ENCODE data around the gene PURA.

PURA gene

GRCh38 chr5:140133514-140134167, 19.7 kb downstream of the PURA start:
- Histone ChIP-seq H3K36me3 (ENCODE audit: insufficient read depth, low read length) (no peaks in the 10 kb centered on the region), H2AFZ (ENCODE audit: low read depth, low read length) (no peak overlapping the region), H3K4me3 (ENCODE audit: low read length) (no peak overlapping the region), H3K27me3 (ENCODE audit: insufficient read depth, low read length) (peaks cover 30% of the 10 kb centered on the region), H3K4me1 (ENCODE audit: insufficient read depth, low read length) (no peaks in the 10 kb centered on the region), H3K9me3 (ENCODE audit: low read length) (no peaks in the 10 kb centered on the region)

- no peaks in the 10 kb centered on the region for H3K4me1 ChIP-seq (ENCODE audit: insufficient read depth, low read length)
- no peak overlapping the region for H2AFZ ChIP-seq (ENCODE audit: low read depth, low read length)
- no peaks in the 10 kb centered on the region for H3K9me3 ChIP-seq (ENCODE audit: low read length)
- no peaks in the 10 kb centered on the region for H3K36me3 ChIP-seq (ENCODE audit: insufficient read depth, low read length)
- H3K4me3 ChIP-seq (ENCODE audit: low read length) = no peak overlapping the region
- H3K27me3 ChIP-seq (ENCODE audit: insufficient read depth, low read length) = peaks cover 30% of the 10 kb centered on the region
Measured at GRCh38 chr5:140134277-140134935, 20.5 kb downstream of the PURA start.

GRCh38 chr5:140135127-140135526, 21.2 kb downstream of the PURA start:
- H3K9me3 ChIP-seq (ENCODE audit: low read length) = no peaks in the 10 kb centered on the region
- H3K27me3 ChIP-seq (ENCODE audit: insufficient read depth, low read length) = peaks cover 33% of the 10 kb centered on the region
- no peak overlapping the region for H3K4me3 ChIP-seq (ENCODE audit: low read length)
- H3K4me1 ChIP-seq (ENCODE audit: insufficient read depth, low read length) = no peaks in the 10 kb centered on the region
- H3K36me3 ChIP-seq (ENCODE audit: insufficient read depth, low read length) = no peaks in the 10 kb centered on the region
- H2AFZ ChIP-seq (ENCODE audit: low read depth, low read length) = no peak overlapping the region

GRCh38 chr5:140136624-140137023, 22.7 kb downstream of the PURA start:
- Histone ChIP-seq H3K27me3 (ENCODE audit: insufficient read depth, low read length) (peaks cover 41% of the 10 kb centered on the region), H3K9me3 (ENCODE audit: low read length) (no peaks in the 10 kb centered on the region)

GRCh38 chr5:140140435-140140834, 26.5 kb downstream of the PURA start:
- Histone ChIP-seq H3K36me3 (ENCODE audit: insufficient read depth, low read length) (no peaks in the 10 kb centered on the region), H3K4me1 (ENCODE audit: insufficient read depth, low read length) (peaks cover under 1% of the 10 kb centered on the region), H3K4me3 (ENCODE audit: low read length) (no peak overlapping the region), H3K9me3 (ENCODE audit: low read length) (no peaks in the 10 kb centered on the region), H2AFZ (ENCODE audit: low read depth, low read length) (no peak overlapping the region), H3K27me3 (ENCODE audit: insufficient read depth, low read length) (peaks cover 36% of the 10 kb centered on the region)

More at GRCh38 chr5:140136624-140137023, 22.7 kb downstream of the PURA start:
- Histone ChIP-seq H3K4me3 (ENCODE audit: low read length) (no peak overlapping the region), H3K36me3 (ENCODE audit: insufficient read depth, low read length) (no peaks in the 10 kb centered on the region), H2AFZ (ENCODE audit: low read depth, low read length) (no peak overlapping the region), H3K4me1 (ENCODE audit: insufficient read depth, low read length) (no peaks in the 10 kb centered on the region)

GRCh38 chr5:140141241-140141640, 27.3 kb downstream of the PURA start:
- H3K27me3 ChIP-seq (ENCODE audit: insufficient read depth, low read length) = peaks cover 42% of the 10 kb centered on the region

GRCh38 chr5:140142246-140142645, 28.3 kb downstream of the PURA start:
- H3K4me1 ChIP-seq (ENCODE audit: insufficient read depth, low read length) = peaks cover 10% of the 10 kb centered on the region
- peaks cover 50% of the 10 kb centered on the region for H3K27me3 ChIP-seq (ENCODE audit: insufficient read depth, low read length)
- H2AFZ ChIP-seq (ENCODE audit: low read depth, low read length) = no peak overlapping the region
- H3K9me3 ChIP-seq (ENCODE audit: low read length) = no peaks in the 10 kb centered on the region
- no peak overlapping the region for H3K4me3 ChIP-seq (ENCODE audit: low read length)
- no peaks in the 10 kb centered on the region for H3K36me3 ChIP-seq (ENCODE audit: insufficient read depth, low read length)

More at GRCh38 chr5:140141241-140141640, 27.3 kb downstream of the PURA start:
- Histone ChIP-seq H2AFZ (ENCODE audit: low read depth, low read length) (no peak overlapping the region), H3K4me1 (ENCODE audit: insufficient read depth, low read length) (peaks cover 6% of the 10 kb centered on the region), H3K4me3 (ENCODE audit: low read length) (no peak overlapping the region), H3K9me3 (ENCODE audit: low read length) (no peaks in the 10 kb centered on the region), H3K36me3 (ENCODE audit: insufficient read depth, low read length) (no peaks in the 10 kb centered on the region)

- H3K4me3 ChIP-seq (ENCODE audit: low read length) = no peak overlapping the region
- peaks cover 54% of the 10 kb centered on the region for H3K27me3 ChIP-seq (ENCODE audit: insufficient read depth, low read length)
- no peaks in the 10 kb centered on the region for H3K9me3 ChIP-seq (ENCODE audit: low read length)
- peaks cover 10% of the 10 kb centered on the region for H3K4me1 ChIP-seq (ENCODE audit: insufficient read depth, low read length)
- H2AFZ ChIP-seq (ENCODE audit: low read depth, low read length) = no peak overlapping the region
- H3K36me3 ChIP-seq (ENCODE audit: insufficient read depth, low read length) = no peaks in the 10 kb centered on the region
Measured at GRCh38 chr5:140142856-140143255, 28.9 kb downstream of the PURA start.

GRCh38 chr5:140143521-140144258, 29.8 kb downstream of the PURA start:
- Histone ChIP-seq H3K9me3 (ENCODE audit: low read length) (no peaks in the 10 kb centered on the region), H3K27me3 (ENCODE audit: insufficient read depth, low read length) (peaks cover 62% of the 10 kb centered on the region)

GRCh38 chr5:140145256-140145655, 31.3 kb downstream of the PURA start:
- no peak overlapping the region for H3K4me3 ChIP-seq (ENCODE audit: low read length)
- H3K36me3 ChIP-seq (ENCODE audit: insufficient read depth, low read length) = no peaks in the 10 kb centered on the region
- no peak overlapping the region for H2AFZ ChIP-seq (ENCODE audit: low read depth, low read length)
- peaks cover 70% of the 10 kb centered on the region for H3K27me3 ChIP-seq (ENCODE audit: insufficient read depth, low read length)
- peaks cover 10% of the 10 kb centered on the region for H3K4me1 ChIP-seq (ENCODE audit: insufficient read depth, low read length)
- no peaks in the 10 kb centered on the region for H3K9me3 ChIP-seq (ENCODE audit: low read length)

More at GRCh38 chr5:140143521-140144258, 29.8 kb downstream of the PURA start:
- no peaks in the 10 kb centered on the region for H3K36me3 ChIP-seq (ENCODE audit: insufficient read depth, low read length)
- H3K4me1 ChIP-seq (ENCODE audit: insufficient read depth, low read length) = peaks cover 10% of the 10 kb centered on the region
- no peak overlapping the region for H3K4me3 ChIP-seq (ENCODE audit: low read length)
- H2AFZ ChIP-seq (ENCODE audit: low read depth, low read length) = no peak overlapping the region

GRCh38 chr5:140145818-140146522, 32.1 kb downstream of the PURA start:
- H2AFZ ChIP-seq (ENCODE audit: low read depth, low read length) = peak overlapping the region; percentile 91
- H3K9me3 ChIP-seq (ENCODE audit: low read length) = no peaks in the 10 kb centered on the region
- peak overlapping the region; percentile 42 for H3K4me3 ChIP-seq (ENCODE audit: low read length)
- no peaks in the 10 kb centered on the region for H3K36me3 ChIP-seq (ENCODE audit: insufficient read depth, low read length)
- H3K27me3 ChIP-seq (ENCODE audit: insufficient read depth, low read length) = peaks cover 66% of the 10 kb centered on the region
- H3K4me1 ChIP-seq (ENCODE audit: insufficient read depth, low read length) = peaks cover 10% of the 10 kb centered on the region

- H3K4me1 ChIP-seq (ENCODE audit: insufficient read depth, low read length) = peaks cover 10% of the 10 kb centered on the region
- peaks cover 67% of the 10 kb centered on the region for H3K27me3 ChIP-seq (ENCODE audit: insufficient read depth, low read length)
- no peaks in the 10 kb centered on the region for H3K36me3 ChIP-seq (ENCODE audit: insufficient read depth, low read length)
- H2AFZ ChIP-seq (ENCODE audit: low read depth, low read length) = peak overlapping the region; percentile 91
- H3K9me3 ChIP-seq (ENCODE audit: low read length) = no peaks in the 10 kb centered on the region
- no peak overlapping the region for H3K4me3 ChIP-seq (ENCODE audit: low read length)
Measured at GRCh38 chr5:140146523-140146842, 32.6 kb downstream of the PURA start.

GRCh38 chr5:140147460-140147859, 33.6 kb downstream of the PURA start:
- H3K36me3 ChIP-seq (ENCODE audit: insufficient read depth, low read length) = no peaks in the 10 kb centered on the region
- no peak overlapping the region for H2AFZ ChIP-seq (ENCODE audit: low read depth, low read length)
- H3K27me3 ChIP-seq (ENCODE audit: insufficient read depth, low read length) = peaks cover 67% of the 10 kb centered on the region
- peaks cover 10% of the 10 kb centered on the region for H3K4me1 ChIP-seq (ENCODE audit: insufficient read depth, low read length)
- H3K9me3 ChIP-seq (ENCODE audit: low read length) = no peaks in the 10 kb centered on the region
- no peak overlapping the region for H3K4me3 ChIP-seq (ENCODE audit: low read length)
